Fibroblast of lung (primary cell): Measurements from ENCODE around the gene OR5W2. TPM values are rescaled to one million over a fixed set of nuclear protein-coding genes. Genes with fewer than 3 reads are reported as not detected.
"Not testable (repeated sequence)": the region's sequence is repeated elsewhere in the genome, so short reads cannot be mapped to it uniquely, and the experiment has no call there.

ENCODE experiments used
- DNase-seq, 2 donors: peaks; one replicate each; pipeline versions ENCODE4 v3.0.0 to v3.0.0-alpha.2; 2010; ENCODE audit warnings: low read depth in 2 of 2
- H2AFZ ChIP-seq: 2 replicates; pipeline ENCODE4 v1.5.1; 2012; ENCODE audit warnings: low read length, control low read depth, inconsistent platforms
- H3K27ac ChIP-seq: 2 replicates; pipeline ENCODE4 v1.5.1; 2011; ENCODE audit warnings: low read length, control low read depth; ENCODE audit not compliant: insufficient read depth
- H3K27me3 ChIP-seq: 2 replicates; pipeline ENCODE4 v1.5.1; 2011; ENCODE audit warnings: mild to moderate bottlenecking, low read length; ENCODE audit not compliant: control insufficient read depth, insufficient read depth
- H3K36me3 ChIP-seq: 2 replicates; pipeline ENCODE4 v1.5.1; 2011; ENCODE audit warnings: low read length; ENCODE audit not compliant: control insufficient read depth, insufficient read depth
- H3K4me1 ChIP-seq: 2 replicates; pipeline ENCODE4 v1.5.1; 2011; ENCODE audit warnings: low read length; ENCODE audit not compliant: control insufficient read depth, insufficient read depth; ENCODE audit errors: extremely low read depth
- H3K4me2 ChIP-seq: 2 replicates; pipeline ENCODE4 v1.5.1; 2011; ENCODE audit warnings: low read length, control low read depth; ENCODE audit not compliant: insufficient read depth; ENCODE audit errors: extremely low read depth
- H3K4me3 ChIP-seq, 4 experiments: fragments of 200-600 bp in 1 of 4; sonication (generic) in 1 of 4; replicated peaks in 1 of 4; 2 replicates each; pipeline ENCODE4 v1.5.1; 2011 to 2016; ENCODE audit warnings: low read length in 4 of 4, low read depth in 3 of 4, mild to moderate bottlenecking in 3 of 4, control low read depth in 2 of 4, inconsistent platforms in 1 of 4, mixed read lengths in 1 of 4; ENCODE audit not compliant: insufficient read depth in 1 of 4; ENCODE audit errors: control extremely low read depth in 1 of 4
- H3K79me2 ChIP-seq: 2 replicates; pipeline ENCODE4 v1.5.1; 2012; ENCODE audit warnings: mild to moderate bottlenecking, low read length, inconsistent platforms; ENCODE audit not compliant: control insufficient read depth, insufficient read depth
- H3K9ac ChIP-seq: 2 replicates; pipeline ENCODE4 v1.5.1; 2011; ENCODE audit warnings: mild to moderate bottlenecking, low read length, control low read depth; ENCODE audit not compliant: insufficient read depth
- H3K9me3 ChIP-seq: 2 replicates; pipeline ENCODE4 v1.5.1; 2012; ENCODE audit warnings: low read depth, low read length; ENCODE audit not compliant: control insufficient read depth, insufficient read depth
- H4K20me1 ChIP-seq: 2 replicates; pipeline ENCODE4 v1.5.1; 2011; ENCODE audit warnings: low read length; ENCODE audit not compliant: control insufficient read depth, insufficient read depth; ENCODE audit errors: extremely low read depth
- polyA plus RNA-seq, 2 donors: library from polyadenylated mRNA; depleted of rRNA in 1 of 2; stranded (reverse) in 1 of 2; unstranded in 1 of 2; fragments of >200 nt; gene quantifications; 2 replicates each; pipeline ENCODE4 v1.2.1, GENCODE V29; 2011 to 2012; ENCODE audit warnings: missing spikeins in 1 of 2
- total RNA-seq: library from RNA; depleted of rRNA; stranded (reverse); fragments of >200 nt; gene quantifications from 2 replicates; pipeline ENCODE4 v1.2.1, GENCODE V29; 2014

Gene OR5W2
- total and polyA plus RNA-seq, 2 donors (not counting 1 experiment from before 2014, with no cell fraction given) = not detected

DNA sequence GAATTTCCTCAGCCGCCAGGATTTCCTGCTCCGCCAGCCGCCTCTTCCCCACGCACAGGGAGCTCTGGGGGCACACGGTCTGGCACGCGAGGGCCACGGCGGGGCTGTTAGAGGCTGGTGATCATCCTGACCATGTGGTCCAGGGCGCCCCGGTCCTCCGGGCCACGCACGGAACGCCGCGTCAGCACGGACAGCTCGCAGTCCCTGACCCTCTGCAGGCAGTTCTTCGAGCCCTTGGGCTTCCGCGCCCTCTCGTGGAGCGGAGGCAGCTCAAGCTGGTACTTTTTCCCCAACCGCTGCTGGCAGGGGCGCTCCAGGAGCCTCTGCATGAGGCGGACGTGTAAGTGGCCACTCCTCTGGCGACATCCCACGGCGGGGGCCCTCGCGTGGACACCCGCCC is 41.2 kb downstream of the OR5W2 start:
- H3K36me3 ChIP-seq, DNase-seq, H3K4me3 ChIP-seq, H3K4me1 ChIP-seq, H3K27ac ChIP-seq, H3K79me2 ChIP-seq, H4K20me1 ChIP-seq, H3K9me3 ChIP-seq, H2AFZ ChIP-seq, H3K4me2 ChIP-seq, H3K9ac ChIP-seq, H3K27me3 ChIP-seq: not testable (repeated sequence)

- DNase-seq, H3K4me3 ChIP-seq, H3K4me2 ChIP-seq, H3K9ac ChIP-seq, H3K27ac ChIP-seq, H3K36me3 ChIP-seq, H3K4me1 ChIP-seq, H3K79me2 ChIP-seq, H3K27me3 ChIP-seq, H3K9me3 ChIP-seq, H4K20me1 ChIP-seq, H2AFZ ChIP-seq: not testable (repeated sequence)
These were observed 41.7 kb downstream of the OR5W2 start for GRCh38 chr11:55872731-55873130.

- not testable (repeated sequence) for H3K27ac ChIP-seq, DNase-seq, H3K9ac ChIP-seq, H3K4me3 ChIP-seq, H3K9me3 ChIP-seq, H3K4me1 ChIP-seq, H3K4me2 ChIP-seq, H2AFZ ChIP-seq, H3K79me2 ChIP-seq, H3K36me3 ChIP-seq, H4K20me1 ChIP-seq, H3K27me3 ChIP-seq
These were observed 47.0 kb downstream of the OR5W2 start for GRCh38 chr11:55867354-55867753.

Other genes with a start within 250 kb of the OR5W2 start
- gene OR5D13, start 141.1 kb downstream of the OR5W2 start, total RNA-seq = not detected in 2 replicates
- not detected in 2 replicates for gene OR5D13, start 141.1 kb downstream of the OR5W2 start, polyA plus RNA-seq
- not detected in 2 replicates for gene OR5D14, start 119.0 kb downstream of the OR5W2 start, total RNA-seq
- not detected in 2 replicates for gene OR5D14, start 119.0 kb downstream of the OR5W2 start, polyA plus RNA-seq
- gene OR5L1, start 103.2 kb downstream of the OR5W2 start, total RNA-seq = not detected in 2 replicates
- gene OR5L1, start 103.2 kb downstream of the OR5W2 start, polyA plus RNA-seq = not detected in 2 replicates
- gene OR5D18, start 95.0 kb downstream of the OR5W2 start, total RNA-seq = not detected in 2 replicates
- gene OR5D18, start 95.0 kb downstream of the OR5W2 start, polyA plus RNA-seq = not detected in 2 replicates
- not detected in 2 replicates for gene OR5L2, start 87.4 kb downstream of the OR5W2 start, total RNA-seq
- not detected in 2 replicates for gene OR5L2, start 87.4 kb downstream of the OR5W2 start, polyA plus RNA-seq
- gene OR5D16, start 75.8 kb downstream of the OR5W2 start, total RNA-seq = not detected in 2 replicates
- not detected in 2 replicates for gene OR5D16, start 75.8 kb downstream of the OR5W2 start, polyA plus RNA-seq
- gene TRIM51, start 31.3 kb downstream of the OR5W2 start, total RNA-seq = not detected in 2 replicates
- not detected in 2 replicates for gene TRIM51, start 31.3 kb downstream of the OR5W2 start, polyA plus RNA-seq
- gene OR5I1, start 21.8 kb upstream of the OR5W2 start, total RNA-seq = not detected in 2 replicates
- gene OR5I1, start 21.8 kb upstream of the OR5W2 start, polyA plus RNA-seq = not detected in 2 replicates
- gene OR10AG1, start 55.4 kb upstream of the OR5W2 start, total RNA-seq = not detected in 2 replicates
- gene OR10AG1, start 55.4 kb upstream of the OR5W2 start, polyA plus RNA-seq = not detected in 2 replicates
- not detected in 2 replicates for gene OR5F1, start 80.0 kb upstream of the OR5W2 start, total RNA-seq
- not detected in 2 replicates for gene OR5F1, start 80.0 kb upstream of the OR5W2 start, polyA plus RNA-seq
- gene OR5AS1, start 113.1 kb upstream of the OR5W2 start, total RNA-seq = not detected in 2 replicates
- not detected in 2 replicates for gene OR5AS1, start 113.1 kb upstream of the OR5W2 start, polyA plus RNA-seq
- under 0.01 TPM in 1 of 2 replicates, not detected in the other for gene OR8I2, start 178.7 kb upstream of the OR5W2 start, total RNA-seq
- gene OR8I2, start 178.7 kb upstream of the OR5W2 start, polyA plus RNA-seq = not detected in 2 replicates
- gene OR8H2, start 189.1 kb upstream of the OR5W2 start, total RNA-seq = not detected in 2 replicates
- not detected in 2 replicates for gene OR8H2, start 189.1 kb upstream of the OR5W2 start, polyA plus RNA-seq
- not detected in 2 replicates for gene OR8H3, start 207.8 kb upstream of the OR5W2 start, total RNA-seq
- not detected in 2 replicates for gene OR8H3, start 207.8 kb upstream of the OR5W2 start, polyA plus RNA-seq
- not detected in 2 replicates for gene OR8J3, start 225.6 kb upstream of the OR5W2 start, total RNA-seq
- gene OR8J3, start 225.6 kb upstream of the OR5W2 start, polyA plus RNA-seq = not detected in 2 replicates
- gene OR8K5, start 245.7 kb upstream of the OR5W2 start, total RNA-seq = not detected in 2 replicates
- gene OR8K5, start 245.7 kb upstream of the OR5W2 start, polyA plus RNA-seq = not detected in 2 replicates